Measurements from ENCODE around the gene GSX2.
A peak's percentile ranks its signal among the peaks of the same experiment; 100 is the strongest.

The GSX2 gene

DNA sequence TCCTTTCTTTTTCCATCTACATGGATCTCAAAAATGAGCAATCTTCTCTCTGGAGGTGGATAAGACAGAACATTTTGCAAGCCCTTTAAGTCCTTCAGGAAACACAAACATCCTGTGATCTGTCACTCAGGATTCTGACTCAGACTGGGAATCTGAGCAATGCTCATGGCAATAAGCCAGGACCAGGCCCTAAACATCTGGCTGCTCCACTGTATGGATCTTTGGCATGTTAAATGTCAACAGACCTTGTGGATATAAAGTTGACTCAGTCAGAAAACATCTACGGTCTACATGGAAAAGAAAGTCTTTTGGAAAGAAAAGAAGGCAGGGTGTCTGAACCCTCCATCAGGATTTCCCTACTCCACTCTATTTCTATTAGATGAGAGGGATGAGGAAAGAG is 17.8 kb upstream of the GSX2 start:
- DNase-seq = peak; percentile 99

DNA sequence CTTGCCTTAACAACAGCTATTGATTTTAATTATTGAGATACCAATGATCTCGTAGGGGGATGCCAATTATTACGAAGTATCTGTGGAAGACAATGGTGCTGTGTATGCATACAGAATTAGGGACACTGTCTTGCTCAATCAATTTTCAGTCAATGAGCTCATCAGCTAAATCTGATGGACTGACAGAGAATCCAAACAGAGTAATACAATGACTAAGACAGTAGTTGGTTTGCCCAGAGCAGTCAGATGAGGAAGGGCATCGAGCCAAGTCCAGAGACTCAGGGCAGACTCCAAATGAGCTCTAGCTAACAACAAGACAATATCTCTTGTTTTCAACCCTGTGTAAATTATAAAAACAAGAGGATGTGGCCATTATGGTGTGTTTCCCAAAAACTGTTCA is 14.7 kb upstream of the GSX2 start:
- peak; percentile 89 for DNase-seq

DNA sequence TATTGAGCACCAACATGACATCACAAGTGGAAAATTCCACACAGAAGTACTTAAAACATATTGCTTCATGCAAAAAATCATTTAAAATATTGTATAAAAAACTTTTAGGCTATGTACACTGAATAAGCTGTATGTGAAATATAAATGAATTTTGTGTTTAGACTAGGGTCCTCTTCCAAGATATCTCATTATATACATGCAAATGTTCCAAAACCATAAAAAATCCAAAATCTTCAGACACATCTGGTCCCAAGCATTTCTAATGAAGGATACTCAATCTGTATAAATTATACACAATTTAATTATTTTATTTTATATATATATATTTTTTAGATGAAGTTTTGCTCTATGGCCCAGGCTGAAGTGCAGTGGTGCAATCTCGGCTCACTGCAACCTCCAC is 10.1 kb upstream of the GSX2 start:
- no peak for DNase-seq

DNA sequence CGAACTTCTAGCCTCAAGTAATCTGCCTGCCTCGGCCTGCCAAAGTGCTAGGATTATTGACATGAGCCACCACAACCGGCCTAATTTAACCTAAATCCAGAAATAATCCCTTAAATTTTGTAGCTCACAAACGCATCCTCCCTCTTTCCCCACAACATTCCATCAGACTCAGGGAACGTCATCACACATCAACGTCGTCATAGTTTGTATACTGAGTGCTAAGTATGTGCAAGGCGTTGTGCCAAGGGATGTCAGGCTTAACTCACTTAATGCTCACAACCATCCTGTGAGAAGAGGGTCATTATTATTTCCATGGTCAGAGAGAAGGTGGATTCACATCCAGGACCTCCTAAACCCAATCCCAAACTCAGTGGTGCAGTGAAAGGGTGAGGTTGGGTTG is 9.6 kb upstream of the GSX2 start:
- no peak for DNase-seq

DNA sequence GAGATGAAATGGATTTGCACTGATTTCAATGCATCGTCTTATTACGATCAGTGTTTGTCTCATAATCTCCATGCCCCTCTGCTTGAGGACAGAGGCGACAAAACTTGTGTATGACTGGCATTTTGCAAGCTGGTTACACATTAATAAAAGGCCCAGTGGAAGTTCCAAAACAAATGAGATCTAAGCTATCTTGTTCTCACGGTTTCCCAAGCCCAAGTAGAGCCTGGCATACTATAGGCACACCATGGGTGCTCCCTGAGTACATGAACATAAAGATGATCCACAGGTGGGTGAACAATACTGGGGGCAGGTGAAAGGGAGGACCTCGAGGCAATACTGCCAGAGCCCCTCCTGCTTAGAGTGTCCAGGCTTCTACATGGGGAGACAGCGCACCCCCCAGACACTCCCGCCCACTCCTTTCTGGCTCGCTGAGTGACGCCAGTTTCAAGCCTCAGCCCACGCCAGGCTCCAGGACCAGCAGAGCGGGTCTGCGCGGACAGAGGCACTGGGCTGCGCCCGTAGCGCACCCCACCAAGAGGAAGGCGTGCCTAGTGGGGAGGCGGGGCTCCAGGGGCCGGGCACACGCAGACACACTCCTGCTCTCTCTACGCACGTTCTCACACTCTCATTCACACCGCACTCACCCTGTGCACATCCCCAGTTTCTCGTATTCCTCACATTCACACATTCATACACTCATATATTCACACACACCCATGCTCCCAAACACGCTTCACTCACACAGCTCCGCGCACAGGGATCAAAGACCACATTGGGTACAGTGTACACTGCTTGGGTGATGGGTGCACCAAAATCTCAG is 8.9 kb upstream of the GSX2 start:
- DNase-seq = no peak

DNA sequence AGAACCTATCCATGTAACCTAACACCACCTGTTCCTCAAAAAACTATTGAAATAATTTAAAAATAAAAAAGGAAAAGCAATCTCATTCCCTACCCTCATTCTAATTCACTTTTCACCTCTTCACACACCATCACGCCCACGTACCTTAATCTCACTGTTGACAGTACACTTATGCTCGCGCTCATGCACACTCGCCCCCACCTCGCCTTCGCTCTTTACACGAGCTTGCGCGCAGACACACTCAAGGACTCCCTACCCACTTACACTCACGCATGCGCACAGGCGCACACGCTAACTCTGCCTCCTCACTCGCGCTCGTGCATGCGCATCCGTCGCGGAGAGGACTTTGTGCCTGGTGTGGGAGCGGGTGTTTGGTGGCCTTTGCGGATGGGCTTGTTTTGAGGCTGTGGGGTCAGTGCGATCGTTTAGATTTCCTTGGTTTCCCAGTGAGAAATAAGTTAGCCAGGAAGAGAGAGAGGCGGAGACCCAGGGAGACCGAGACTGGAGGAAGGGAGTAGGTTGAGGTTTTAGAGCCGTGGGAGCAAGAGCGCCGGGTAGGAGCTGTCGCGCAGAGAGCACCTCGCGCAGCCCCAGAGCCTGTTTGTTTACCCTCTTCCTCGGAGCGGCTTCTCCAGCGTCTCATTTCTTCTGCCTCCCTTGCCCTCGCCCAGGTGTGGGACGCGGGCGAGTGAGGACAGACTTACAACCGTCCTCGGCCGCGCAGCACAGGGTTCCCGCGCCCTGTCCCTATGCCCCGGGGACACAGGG is 8.1 kb upstream of the GSX2 start:
- DNase-seq = peak; percentile 69

DNA sequence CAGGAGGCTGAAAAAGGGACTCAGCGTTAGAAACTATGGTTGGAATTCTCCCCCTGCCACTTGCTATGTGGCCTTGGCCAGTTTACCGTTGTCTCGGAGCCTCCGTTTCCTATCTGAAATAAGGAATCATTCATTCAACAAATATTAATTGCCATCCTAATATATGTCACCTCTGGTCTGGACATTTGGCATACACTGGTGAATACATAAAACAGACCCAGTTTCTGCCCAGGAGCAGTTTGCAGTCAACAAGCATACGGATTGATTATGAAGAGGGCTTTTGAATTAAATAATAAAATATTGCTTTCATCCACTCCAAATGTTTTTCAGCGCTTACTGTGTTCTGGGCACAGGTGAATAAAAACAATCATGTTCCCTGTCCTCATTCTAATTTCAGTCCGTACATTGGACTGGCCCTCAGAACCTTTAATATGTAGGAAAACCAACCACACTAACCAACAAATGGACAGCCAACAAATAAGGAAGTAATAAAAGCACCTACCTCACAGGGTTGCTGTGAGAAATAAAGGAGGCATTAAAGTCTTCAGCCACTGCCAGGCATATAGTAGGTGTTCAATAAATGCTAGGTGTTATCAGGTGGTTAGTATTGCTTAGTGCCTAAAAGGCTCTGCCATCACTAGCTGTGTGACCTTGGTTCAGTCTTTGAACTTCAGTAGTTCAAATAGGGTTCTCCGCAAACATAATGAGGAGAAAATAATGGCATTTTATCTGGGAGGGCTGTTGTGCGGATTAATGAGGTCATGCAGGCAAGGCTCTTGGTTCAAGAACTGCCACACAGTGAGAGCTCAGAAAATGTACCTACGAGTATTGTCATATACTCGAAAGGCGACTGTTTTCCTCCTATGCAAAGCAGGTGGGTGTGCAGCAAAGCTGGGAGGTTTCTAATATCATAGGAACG is 7.3 kb upstream of the GSX2 start:
- no peak for DNase-seq

DNA sequence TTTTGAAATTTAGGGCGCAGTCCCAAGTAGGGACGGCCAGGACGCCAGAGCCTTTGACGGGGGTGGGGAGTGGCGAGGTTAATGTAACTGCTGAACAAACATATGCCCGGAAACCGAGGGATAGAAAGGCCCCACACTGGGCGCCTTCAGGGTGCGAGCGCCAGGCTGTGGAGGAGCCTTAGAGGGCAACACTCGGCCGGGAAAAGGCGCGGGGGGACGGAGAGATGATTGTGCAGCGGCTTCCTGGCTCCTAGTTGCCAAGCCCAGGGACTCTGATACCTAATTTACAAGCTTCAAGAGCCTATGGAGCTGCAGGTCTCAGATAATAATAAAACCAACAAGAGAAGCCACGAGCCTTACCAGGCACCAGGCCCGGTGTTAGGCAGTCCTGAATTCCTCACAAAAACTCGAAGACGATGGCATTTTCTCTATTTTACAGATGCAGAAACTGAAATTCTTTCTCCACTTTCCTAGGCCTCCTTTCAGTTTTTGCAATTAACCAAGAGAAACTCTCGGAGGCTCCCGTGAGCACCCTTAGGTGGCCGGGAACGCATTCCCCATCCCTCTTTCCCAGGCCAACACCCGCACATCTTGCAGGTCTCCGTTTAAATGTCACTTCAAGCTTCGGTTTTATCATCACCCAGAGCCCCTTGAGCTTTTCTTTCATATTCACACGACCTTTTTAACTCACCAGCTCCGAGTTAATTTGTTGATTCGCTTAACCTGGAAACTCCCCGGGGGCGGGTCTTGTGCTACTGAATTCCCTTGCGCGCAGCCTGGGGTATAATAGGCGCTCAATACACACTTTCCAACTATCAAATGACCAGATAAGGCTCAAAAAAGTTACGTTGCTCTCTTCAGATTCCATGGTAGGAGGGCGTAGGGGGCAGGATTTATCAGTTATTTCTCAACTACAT is 6.4 kb upstream of the GSX2 start:
- no peak for DNase-seq

DNA sequence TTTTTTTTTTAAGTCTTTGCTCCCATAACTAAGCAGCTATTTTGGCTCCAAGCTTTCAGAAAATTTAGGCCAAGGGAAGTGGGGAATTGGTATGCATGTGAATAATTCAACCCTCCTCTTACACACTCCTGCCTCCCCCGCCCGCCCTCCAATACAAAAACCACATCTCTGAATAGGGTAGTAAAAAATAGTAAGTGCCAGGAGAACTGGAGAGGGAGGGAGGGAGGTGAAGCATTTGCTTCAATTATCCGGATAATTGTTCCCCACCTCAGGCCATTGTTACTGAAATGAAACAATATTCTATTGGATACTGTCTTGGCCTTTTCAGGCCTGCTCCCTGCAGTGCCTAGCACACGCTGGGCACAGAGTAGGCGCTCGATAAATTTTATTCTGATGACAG is 5.5 kb upstream of the GSX2 start:
- peak; percentile 39 for DNase-seq

DNA sequence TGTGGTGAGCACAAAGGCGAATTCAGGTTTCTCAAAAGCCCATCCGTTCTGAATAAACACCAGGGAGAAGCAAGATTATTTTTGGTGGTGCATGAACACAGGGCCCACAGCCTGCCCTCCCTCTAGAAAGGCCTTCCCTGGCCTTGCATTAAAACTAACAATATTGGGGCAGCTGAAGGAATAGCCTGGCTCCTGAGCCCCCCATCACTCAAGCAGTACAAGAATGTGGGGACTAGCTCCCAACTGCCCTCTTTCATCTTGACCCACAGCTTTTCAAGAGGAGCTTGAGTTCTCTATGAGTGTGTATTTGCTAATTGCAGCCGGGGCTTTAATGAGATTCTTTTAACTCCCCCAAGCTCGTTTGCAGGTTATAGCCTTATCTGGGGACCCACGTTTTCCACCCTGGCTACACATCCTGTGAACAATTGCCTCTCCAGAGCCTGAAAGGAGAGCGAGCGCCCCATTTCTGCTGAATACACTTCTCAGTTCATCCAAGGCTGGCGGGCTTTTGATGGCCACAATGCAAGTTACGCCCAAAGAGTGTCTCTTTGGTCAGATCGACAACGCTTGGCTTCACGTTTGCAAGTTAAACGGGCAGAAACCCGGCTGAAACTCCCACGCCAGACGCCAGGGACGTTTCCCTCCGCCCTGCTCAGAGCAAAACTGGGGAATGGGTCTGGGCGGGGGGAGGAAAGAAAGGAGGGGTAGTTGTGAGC is 4.7 kb upstream of the GSX2 start:
- DNase-seq = no peak

DNA sequence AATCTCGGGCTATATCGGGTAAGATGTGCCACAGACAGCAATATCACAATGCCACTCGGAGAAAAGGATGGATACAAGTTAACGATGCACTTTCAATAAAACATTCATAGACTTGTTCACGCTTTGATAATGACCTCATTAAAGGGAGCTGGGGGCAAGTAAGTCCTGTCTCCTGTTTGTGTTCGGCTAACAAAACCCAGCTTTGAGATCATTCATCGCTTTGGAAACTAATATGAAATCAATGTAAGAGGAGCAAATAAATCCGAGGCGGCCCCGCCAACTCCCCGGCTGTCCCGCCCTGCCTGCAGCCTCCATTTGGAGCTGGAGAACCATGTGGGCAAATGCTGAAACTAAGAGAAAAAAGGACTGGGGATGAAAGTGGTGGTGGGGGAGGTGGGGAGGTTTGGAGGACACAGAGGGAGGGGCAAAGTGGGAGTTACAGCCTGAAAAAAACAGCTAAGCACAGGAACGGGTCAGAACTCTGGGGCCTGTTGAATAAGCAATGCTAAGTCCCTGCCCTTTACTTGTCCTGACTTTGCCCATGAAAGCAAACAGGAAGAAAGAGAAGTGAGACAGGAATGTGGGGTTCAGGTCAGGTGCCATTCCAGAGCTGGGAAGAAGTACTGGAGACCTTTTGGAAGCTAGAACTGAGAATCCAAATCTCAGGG is 3.5 kb upstream of the GSX2 start:
- no peak for DNase-seq

DNA sequence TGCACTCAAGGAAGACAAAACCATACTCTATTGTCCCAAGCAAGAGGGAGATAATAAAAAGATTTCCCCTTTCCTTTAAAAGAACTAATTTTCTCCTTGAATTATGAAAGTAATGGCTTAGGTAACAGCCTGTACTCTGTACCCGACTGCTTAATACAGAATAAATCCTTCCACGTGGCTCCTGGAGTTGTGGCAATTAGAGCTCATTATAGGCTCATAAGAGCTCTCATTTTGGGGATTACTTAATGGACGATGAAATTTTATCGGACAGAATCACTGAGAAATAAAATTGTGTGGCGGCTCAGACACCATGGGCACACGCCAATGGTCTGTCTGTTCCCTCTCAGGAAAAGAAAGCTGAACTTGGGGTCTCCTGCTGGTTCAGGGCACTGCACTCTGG is 2.8 kb upstream of the GSX2 start:
- DNase-seq = no peak

DNA sequence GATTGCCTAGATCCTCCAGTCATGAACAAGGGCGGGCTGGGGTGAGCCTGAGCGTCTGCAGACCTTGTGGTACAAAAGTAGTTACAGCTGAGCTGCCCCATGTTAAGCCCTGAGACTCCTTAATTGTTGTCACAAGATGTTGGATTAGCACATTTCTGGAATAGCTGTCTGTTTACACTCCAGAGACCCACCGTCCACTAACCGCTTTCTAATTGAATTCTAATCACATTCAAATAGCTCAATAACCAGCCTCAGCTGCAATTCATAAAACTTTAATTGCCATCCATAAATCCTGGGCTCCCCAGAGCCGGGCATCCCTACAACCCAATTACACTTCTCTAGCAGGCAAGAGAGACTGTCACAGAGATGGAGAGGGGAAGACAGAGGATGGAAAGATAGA is 1.6 kb upstream of the GSX2 start:
- no peak for DNase-seq

DNA sequence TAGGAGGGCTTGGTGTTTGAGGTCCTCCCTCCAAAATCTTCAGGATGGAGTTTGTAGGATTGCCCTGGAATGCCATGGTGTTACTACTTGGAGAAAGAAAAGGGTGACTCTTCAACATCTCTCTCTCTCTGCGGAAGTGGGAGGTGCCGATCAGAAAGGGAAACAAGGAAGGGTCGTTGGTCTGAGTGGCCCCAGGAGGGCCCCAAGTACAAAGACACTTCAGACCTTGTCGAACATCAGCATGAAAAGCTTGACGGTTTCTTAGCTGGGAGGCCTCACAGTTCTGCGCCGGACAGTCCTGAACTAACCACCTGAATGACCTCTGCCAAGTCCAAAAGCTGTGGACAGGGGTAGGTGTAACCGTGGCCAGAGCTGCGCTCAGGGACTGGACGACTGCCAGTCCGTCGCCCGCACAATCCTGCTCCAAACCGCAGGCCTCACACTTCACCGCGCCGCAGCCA is 646 bp upstream of the GSX2 start:
- no peak for DNase-seq

DNA sequence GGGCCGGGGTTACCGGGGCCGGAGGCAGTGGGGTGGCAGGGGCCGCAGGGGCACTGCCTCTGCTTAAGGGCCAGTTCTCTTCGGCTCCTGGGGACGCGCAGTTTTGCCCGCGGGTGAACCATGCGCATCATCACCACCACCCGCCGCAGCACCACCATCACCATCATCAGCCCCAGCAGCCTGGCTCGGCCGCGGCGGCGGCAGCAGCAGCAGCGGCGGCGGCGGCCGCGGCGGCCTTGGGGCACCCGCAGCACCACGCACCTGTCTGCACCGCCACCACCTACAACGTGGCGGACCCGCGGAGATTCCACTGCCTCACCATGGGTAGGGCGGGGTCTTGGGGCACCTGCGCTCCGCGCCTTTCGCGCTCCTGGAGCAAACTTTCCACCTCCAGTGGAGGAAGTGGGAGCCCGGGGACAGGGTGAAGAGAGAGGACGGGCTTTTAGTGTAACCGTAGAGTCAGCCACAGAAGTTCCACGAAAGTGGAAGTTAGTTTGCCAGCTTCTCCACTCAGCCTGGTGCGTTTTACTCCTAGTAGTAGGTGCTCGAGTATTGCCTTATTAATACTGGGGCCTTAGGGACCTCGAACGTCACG is 729 bp downstream of the GSX2 start:
- DNase-seq = no peak

DNA sequence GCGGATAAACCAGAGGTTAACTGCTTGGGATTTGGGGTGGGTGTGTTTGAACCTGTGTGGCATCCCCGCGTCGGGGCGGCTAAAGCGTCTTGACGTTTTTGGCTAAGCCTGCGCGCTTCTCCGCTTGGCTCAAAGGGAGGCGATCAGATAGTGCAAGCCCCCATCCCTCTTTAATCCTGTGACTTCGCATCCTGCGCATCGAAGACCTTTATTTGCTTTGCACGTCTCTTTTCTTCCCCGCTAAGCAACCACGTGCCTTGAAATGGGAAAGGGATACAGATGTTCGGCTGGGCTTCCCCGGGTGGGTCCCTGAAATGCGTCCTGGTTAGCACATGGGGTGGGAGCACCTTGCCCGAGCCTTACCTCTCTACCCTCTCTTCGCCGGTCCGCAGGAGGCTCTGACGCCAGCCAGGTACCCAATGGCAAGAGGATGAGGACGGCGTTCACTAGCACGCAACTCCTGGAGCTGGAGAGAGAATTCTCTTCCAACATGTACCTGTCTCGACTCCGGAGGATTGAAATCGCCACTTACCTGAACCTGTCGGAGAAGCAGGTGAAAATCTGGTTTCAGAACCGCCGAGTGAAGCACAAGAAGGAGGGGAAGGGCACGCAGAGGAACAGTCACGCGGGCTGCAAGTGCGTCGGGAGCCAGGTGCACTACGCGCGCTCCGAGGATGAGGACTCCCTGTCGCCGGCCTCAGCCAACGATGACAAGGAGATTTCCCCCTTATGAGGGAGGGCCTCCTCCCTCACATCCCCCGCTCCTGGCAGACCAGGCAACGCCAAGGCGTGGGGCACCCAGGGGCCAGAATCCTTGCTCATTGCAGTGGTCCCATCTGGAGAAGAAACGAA is 1.5 kb downstream of the GSX2 start:
- no peak for DNase-seq

DNA sequence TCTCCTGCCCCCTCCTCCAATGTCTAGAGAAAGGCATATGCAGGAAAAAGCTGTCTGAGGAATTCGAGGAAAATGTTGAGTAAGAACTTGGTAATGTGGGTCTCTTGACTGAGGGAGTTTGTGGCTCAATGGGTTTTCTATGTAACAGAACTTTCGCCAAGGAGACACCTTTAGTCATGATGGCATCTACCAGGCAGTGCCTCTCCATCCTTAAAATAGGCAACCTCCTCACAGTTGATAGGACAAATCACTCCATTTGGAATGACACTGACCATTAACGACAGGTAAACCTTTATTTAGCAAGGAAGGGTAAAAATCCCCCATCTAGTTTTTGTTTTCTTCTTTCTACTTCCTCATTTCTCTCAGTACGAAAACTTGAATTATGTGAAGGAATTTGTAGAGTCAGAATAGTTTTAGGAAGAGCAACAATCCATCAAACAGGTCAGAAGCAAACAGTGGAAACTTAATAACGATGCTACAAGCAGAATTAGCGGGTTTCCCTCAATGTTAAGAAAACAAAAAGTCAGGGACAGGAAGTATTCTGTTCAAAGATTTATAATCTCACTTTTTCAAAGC is 2.7 kb downstream of the GSX2 start:
- peak; percentile 24 for DNase-seq

DNA sequence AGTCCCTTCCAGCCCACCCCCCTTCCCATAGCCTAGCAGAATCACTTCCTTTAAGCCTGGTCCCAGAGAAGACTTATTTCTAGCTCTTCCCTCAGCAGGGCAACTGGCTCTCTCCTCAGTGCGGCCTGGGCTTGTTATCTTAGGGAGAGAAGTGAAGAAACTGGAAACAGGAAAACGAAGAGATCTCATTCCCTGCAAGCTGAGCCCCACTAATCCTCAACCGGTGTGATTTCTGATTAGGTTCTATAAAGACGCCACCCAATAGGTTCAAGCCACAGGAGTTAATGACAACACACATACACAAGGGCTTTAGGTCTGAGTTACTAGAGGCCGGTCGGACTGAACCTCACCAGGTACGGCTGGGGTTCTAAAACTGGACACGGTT is 3.2 kb downstream of the GSX2 start:
- DNase-seq = no peak

DNA sequence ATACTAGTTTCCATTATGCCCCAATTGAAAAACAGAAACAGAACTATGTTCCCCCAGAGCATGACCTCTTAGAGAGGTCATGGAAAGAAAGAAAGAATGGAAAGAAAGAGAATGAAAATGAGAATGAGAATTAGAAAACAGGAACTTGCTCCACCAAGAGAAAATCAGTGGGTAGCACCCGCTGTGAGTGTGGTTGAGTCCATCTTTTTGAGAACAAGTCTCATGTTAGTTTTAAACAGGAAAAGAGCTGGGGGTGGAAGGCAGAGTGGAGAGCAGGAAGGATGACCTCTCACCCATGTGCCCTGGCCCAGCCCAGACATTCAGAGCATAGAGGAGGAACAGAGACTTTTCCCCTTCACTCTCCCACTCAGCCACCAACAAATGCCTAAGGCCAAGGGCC is 4.9 kb downstream of the GSX2 start:
- DNase-seq = no peak

Data from fibroblast of upper back skin (primary cell).